ENCODE measurements around the gene DPYSL5.

Gene DPYSL5

GRCh38 chr2:26818972-26819371 is 29.0 kb upstream of the DPYSL5 start:
- Mint-ChIP-seq H3K27me3 (peaks cover 26% of the 10 kb centered on the region), H3K27ac (no peak overlapping the region), H3K9me3 (no peaks in the 10 kb centered on the region), H3K4me1 (ENCODE audit: low read depth) (peaks cover 6% of the 10 kb centered on the region), H3K4me3 (no peak overlapping the region), H3K36me3 (ENCODE audit: low read depth) (no peaks in the 10 kb centered on the region)
- intact Hi-C loops (cut with micrococcal nuclease), result no loop called here

GRCh38 chr2:26820932-26821331 is 27.0 kb upstream of the DPYSL5 start:
- intact Hi-C loops (cut with micrococcal nuclease), result no loop called here
- H3K36me3 Mint-ChIP-seq (ENCODE audit: low read depth), result no peaks in the 10 kb centered on the region
- H3K4me3 Mint-ChIP-seq, result no peak overlapping the region
- H3K4me1 Mint-ChIP-seq (ENCODE audit: low read depth), result peaks cover 6% of the 10 kb centered on the region
- H3K27me3 Mint-ChIP-seq, result peaks cover 16% of the 10 kb centered on the region
- H3K27ac Mint-ChIP-seq, result no peak overlapping the region
- no peaks in the 10 kb centered on the region for H3K9me3 Mint-ChIP-seq

- Mint-ChIP-seq H3K27ac (no peak overlapping the region), H3K4me3 (no peak overlapping the region), H3K4me1 (ENCODE audit: low read depth) (no peaks in the 10 kb centered on the region), H3K27me3 (peaks cover 7% of the 10 kb centered on the region), H3K9me3 (no peaks in the 10 kb centered on the region), H3K36me3 (ENCODE audit: low read depth) (no peaks in the 10 kb centered on the region)
- intact Hi-C loops (cut with micrococcal nuclease), result no loop called here
Observed at GRCh38 chr2:26822877-26823276, 25.1 kb upstream of the DPYSL5 start.

- Mint-ChIP-seq H3K4me1 (ENCODE audit: low read depth) (no peaks in the 10 kb centered on the region), H3K27me3 (peaks cover 49% of the 10 kb centered on the region), H3K4me3 (no peak overlapping the region), H3K27ac (no peak overlapping the region), H3K36me3 (ENCODE audit: low read depth) (no peaks in the 10 kb centered on the region), H3K9me3 (no peaks in the 10 kb centered on the region)
- intact Hi-C loops (cut with micrococcal nuclease), result no loop called here
Observed at GRCh38 chr2:26838121-26838906, 9.6 kb upstream of the DPYSL5 start.

- Mint-ChIP-seq H3K4me3 (no peak overlapping the region), H3K36me3 (ENCODE audit: low read depth) (no peaks in the 10 kb centered on the region), H3K9me3 (no peaks in the 10 kb centered on the region), H3K27me3 (peaks cover 57% of the 10 kb centered on the region), H3K4me1 (ENCODE audit: low read depth) (no peaks in the 10 kb centered on the region), H3K27ac (no peak overlapping the region)
- intact Hi-C loops (cut with micrococcal nuclease), result no loop called here
Observed at GRCh38 chr2:26840937-26841610, 6.9 kb upstream of the DPYSL5 start.

- H3K9me3 Mint-ChIP-seq, result no peaks in the 10 kb centered on the region
- intact Hi-C loops (cut with micrococcal nuclease), result no loop called here
- no peak overlapping the region for H3K4me3 Mint-ChIP-seq
- no peaks in the 10 kb centered on the region for H3K4me1 Mint-ChIP-seq (ENCODE audit: low read depth)
- peaks cover 64% of the 10 kb centered on the region for H3K27me3 Mint-ChIP-seq
- no peak overlapping the region for H3K27ac Mint-ChIP-seq
- no peaks in the 10 kb centered on the region for H3K36me3 Mint-ChIP-seq (ENCODE audit: low read depth)
Observed at GRCh38 chr2:26843041-26843440, 4.9 kb upstream of the DPYSL5 start.

GRCh38 chr2:26845021-26845420 is 2.9 kb upstream of the DPYSL5 start:
- peaks cover 64% of the 10 kb centered on the region for H3K27me3 Mint-ChIP-seq
- H3K4me3 Mint-ChIP-seq, result no peak overlapping the region
- no peak overlapping the region for H3K27ac Mint-ChIP-seq
- H3K36me3 Mint-ChIP-seq (ENCODE audit: low read depth), result no peaks in the 10 kb centered on the region
- intact Hi-C loops (cut with micrococcal nuclease), result loop anchor here (5.0 kb wide), 2 partner anchors 77 to 172 kb away; no protein-coding TSS in a partner anchor
- H3K9me3 Mint-ChIP-seq, result no peaks in the 10 kb centered on the region
- H3K4me1 Mint-ChIP-seq (ENCODE audit: low read depth), result peaks cover 6% of the 10 kb centered on the region

GRCh38 chr2:26846334-26847306 is 1.3 kb upstream of the DPYSL5 start:
- intact Hi-C loops (cut with micrococcal nuclease), result loop anchor here (1.0 to 5.0 kb wide), 3 partner anchors 76 to 171 kb away; no protein-coding TSS in a partner anchor
- Mint-ChIP-seq H3K27me3 (peaks cover 70% of the 10 kb centered on the region), H3K9me3 (no peaks in the 10 kb centered on the region), H3K4me1 (ENCODE audit: low read depth) (peaks cover 6% of the 10 kb centered on the region), H3K4me3 (peak overlapping the region; percentile 13), H3K27ac (no peak overlapping the region), H3K36me3 (ENCODE audit: low read depth) (no peaks in the 10 kb centered on the region)

GRCh38 chr2:26847307-26847654 is 651 bp upstream of the DPYSL5 start:
- no peaks in the 10 kb centered on the region for H3K9me3 Mint-ChIP-seq
- H3K36me3 Mint-ChIP-seq (ENCODE audit: low read depth), result no peaks in the 10 kb centered on the region
- H3K4me3 Mint-ChIP-seq, result no peak overlapping the region
- intact Hi-C loops (cut with micrococcal nuclease), result loop anchor here (5.0 kb wide), 2 partner anchors 75 to 170 kb away; no protein-coding TSS in a partner anchor
- H3K27ac Mint-ChIP-seq, result no peak overlapping the region
- H3K4me1 Mint-ChIP-seq (ENCODE audit: low read depth), result peaks cover 6% of the 10 kb centered on the region
- H3K27me3 Mint-ChIP-seq, result peaks cover 72% of the 10 kb centered on the region

GRCh38 chr2:26848336-26849055 is 564 bp downstream of the DPYSL5 start:
- H3K36me3 Mint-ChIP-seq (ENCODE audit: low read depth), result no peaks in the 10 kb centered on the region
- H3K9me3 Mint-ChIP-seq, result no peaks in the 10 kb centered on the region
- intact Hi-C loops (cut with micrococcal nuclease), result loop anchor here (5.0 kb wide), 2 partner anchors 74 to 169 kb away; no protein-coding TSS in a partner anchor
- H3K27me3 Mint-ChIP-seq, result peaks cover 81% of the 10 kb centered on the region
- peak overlapping the region; percentile 41 for H3K4me3 Mint-ChIP-seq
- H3K4me1 Mint-ChIP-seq (ENCODE audit: low read depth), result peaks cover 6% of the 10 kb centered on the region
- H3K27ac Mint-ChIP-seq, result no peak overlapping the region

- H3K9me3 Mint-ChIP-seq, result no peaks in the 10 kb centered on the region
- peaks cover 80% of the 10 kb centered on the region for H3K27me3 Mint-ChIP-seq
- H3K36me3 Mint-ChIP-seq (ENCODE audit: low read depth), result no peaks in the 10 kb centered on the region
- H3K27ac Mint-ChIP-seq, result no peak overlapping the region
- peaks cover 6% of the 10 kb centered on the region for H3K4me1 Mint-ChIP-seq (ENCODE audit: low read depth)
- intact Hi-C loops (cut with micrococcal nuclease), result loop anchor here (5.0 kb wide), 2 partner anchors 73 to 168 kb away; no protein-coding TSS in a partner anchor
- H3K4me3 Mint-ChIP-seq, result peak overlapping the region; percentile 41
Observed at GRCh38 chr2:26849056-26849999, 1.4 kb downstream of the DPYSL5 start.

- intact Hi-C loops (cut with micrococcal nuclease), result loop anchor here (5.0 kb wide), 2 partner anchors 72 to 167 kb away; no protein-coding TSS in a partner anchor
- Mint-ChIP-seq H3K9me3 (no peaks in the 10 kb centered on the region), H3K4me3 (no peak overlapping the region), H3K27ac (no peak overlapping the region), H3K4me1 (ENCODE audit: low read depth) (peaks cover 6% of the 10 kb centered on the region), H3K27me3 (peaks cover 81% of the 10 kb centered on the region), H3K36me3 (ENCODE audit: low read depth) (no peaks in the 10 kb centered on the region)
Observed at GRCh38 chr2:26850000-26850431, 2.1 kb downstream of the DPYSL5 start.
